OCI-LY1 (cell line): ENCODE measurements around the gene RHOV.
A peak's percentile ranks its signal among the peaks of the same experiment; 100 is the strongest.

Experiments
- EZH2 ChIP-seq: fragments of 200-600 bp; sonication (generic), shearing (Covaris generic); IDR thresholded peaks from 2 replicates; pipeline ENCODE4 v1.8.0; 2017; ENCODE audit warnings: borderline replicate concordance, mixed run types, mild to moderate bottlenecking, antibody characterized with exemption, low read length, moderate library complexity, mixed read lengths
- TF ChIP-seq, protein P1 (sequence below): fragments of 200-600 bp; sonication (generic), shearing (Covaris generic); IDR thresholded peaks from 2 replicates; pipeline ENCODE4 v1.5.1; 2017; ENCODE audit warnings: mild to moderate bottlenecking, antibody characterized with exemption, low read length, moderate library complexity, mixed read lengths

GRCh38 chr15:40914486-40914885 is 40.5 kb upstream of the RHOV start:
- TF ChIP-seq, protein P1, sequence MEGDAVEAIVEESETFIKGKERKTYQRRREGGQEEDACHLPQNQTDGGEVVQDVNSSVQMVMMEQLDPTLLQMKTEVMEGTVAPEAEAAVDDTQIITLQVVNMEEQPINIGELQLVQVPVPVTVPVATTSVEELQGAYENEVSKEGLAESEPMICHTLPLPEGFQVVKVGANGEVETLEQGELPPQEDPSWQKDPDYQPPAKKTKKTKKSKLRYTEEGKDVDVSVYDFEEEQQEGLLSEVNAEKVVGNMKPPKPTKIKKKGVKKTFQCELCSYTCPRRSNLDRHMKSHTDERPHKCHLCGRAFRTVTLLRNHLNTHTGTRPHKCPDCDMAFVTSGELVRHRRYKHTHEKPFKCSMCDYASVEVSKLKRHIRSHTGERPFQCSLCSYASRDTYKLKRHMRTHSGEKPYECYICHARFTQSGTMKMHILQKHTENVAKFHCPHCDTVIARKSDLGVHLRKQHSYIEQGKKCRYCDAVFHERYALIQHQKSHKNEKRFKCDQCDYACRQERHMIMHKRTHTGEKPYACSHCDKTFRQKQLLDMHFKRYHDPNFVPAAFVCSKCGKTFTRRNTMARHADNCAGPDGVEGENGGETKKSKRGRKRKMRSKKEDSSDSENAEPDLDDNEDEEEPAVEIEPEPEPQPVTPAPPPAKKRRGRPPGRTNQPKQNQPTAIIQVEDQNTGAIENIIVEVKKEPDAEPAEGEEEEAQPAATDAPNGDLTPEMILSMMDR = peak; percentile 83
- no peak for TF ChIP-seq EZH2
